Left ventricle myocardium inferior (tissue), 1 donor: Measurements from ENCODE around the gene ZP2. TPM values are rescaled to one million over a fixed set of nuclear protein-coding genes. Genes with fewer than 3 reads are reported as not detected.
"Not testable (repeated sequence)": the region's sequence is repeated elsewhere in the genome, so short reads cannot be mapped to it uniquely, and the experiment has no call there.

ENCODE experiments used
- DNase-seq: peaks from one replicate; pipeline ENCODE4 v3.0.0-alpha.2; 2020
- H3K27ac ChIP-seq: fragments of 200-600 bp; replicated peaks from 2 replicates; pipeline ENCODE4 v1.8.0; 2021
- H3K27me3 ChIP-seq: fragments of 200-600 bp; 2 replicates; pipeline ENCODE4 v1.8.0; 2021; ENCODE audit warnings: low read depth
- H3K36me3 ChIP-seq: fragments of 200-600 bp; 2 replicates; pipeline ENCODE4 v1.8.0; 2021
- H3K4me1 ChIP-seq: fragments of 200-600 bp; 2 replicates; pipeline ENCODE4 v1.8.0; 2021
- H3K4me3 ChIP-seq: fragments of 200-600 bp; 2 replicates; pipeline ENCODE4 v1.8.0; 2021; ENCODE audit warnings: mild to moderate bottlenecking, moderate library complexity
- H3K9me3 ChIP-seq: fragments of 200-600 bp; replicated peaks from 2 replicates; pipeline ENCODE4 v1.8.0; 2021
- intact Hi-C: fragments of 100-400 bp; cut with micrococcal nuclease; formaldehyde crosslinking; loops from one replicate; pipeline ENCODE4 v1.11.0; 2022
- total RNA-seq: library from RNA; stranded (reverse); fragmentation: NEBNext Ultra II Directional; extraction: Animal tissue kit (Norgen Biotek cat#: 25700); gene quantifications from one replicate; pipeline ENCODE4 v1.2.1, GENCODE V29; 2021
- TF ChIP-seq, protein P1 (sequence below): fragments of 200-600 bp; IDR thresholded peaks from 2 replicates; pipeline ENCODE4 v1.8.0; 2021; ENCODE audit warnings: antibody characterized with exemption, mild to moderate bottlenecking, borderline replicate concordance
- donor health status: DM: no; HTN: yes; CAD: no; lungs with severe emphysema.

The ZP2 gene
- total RNA-seq, 1 donor from 2014 or later: not detected

DNA sequence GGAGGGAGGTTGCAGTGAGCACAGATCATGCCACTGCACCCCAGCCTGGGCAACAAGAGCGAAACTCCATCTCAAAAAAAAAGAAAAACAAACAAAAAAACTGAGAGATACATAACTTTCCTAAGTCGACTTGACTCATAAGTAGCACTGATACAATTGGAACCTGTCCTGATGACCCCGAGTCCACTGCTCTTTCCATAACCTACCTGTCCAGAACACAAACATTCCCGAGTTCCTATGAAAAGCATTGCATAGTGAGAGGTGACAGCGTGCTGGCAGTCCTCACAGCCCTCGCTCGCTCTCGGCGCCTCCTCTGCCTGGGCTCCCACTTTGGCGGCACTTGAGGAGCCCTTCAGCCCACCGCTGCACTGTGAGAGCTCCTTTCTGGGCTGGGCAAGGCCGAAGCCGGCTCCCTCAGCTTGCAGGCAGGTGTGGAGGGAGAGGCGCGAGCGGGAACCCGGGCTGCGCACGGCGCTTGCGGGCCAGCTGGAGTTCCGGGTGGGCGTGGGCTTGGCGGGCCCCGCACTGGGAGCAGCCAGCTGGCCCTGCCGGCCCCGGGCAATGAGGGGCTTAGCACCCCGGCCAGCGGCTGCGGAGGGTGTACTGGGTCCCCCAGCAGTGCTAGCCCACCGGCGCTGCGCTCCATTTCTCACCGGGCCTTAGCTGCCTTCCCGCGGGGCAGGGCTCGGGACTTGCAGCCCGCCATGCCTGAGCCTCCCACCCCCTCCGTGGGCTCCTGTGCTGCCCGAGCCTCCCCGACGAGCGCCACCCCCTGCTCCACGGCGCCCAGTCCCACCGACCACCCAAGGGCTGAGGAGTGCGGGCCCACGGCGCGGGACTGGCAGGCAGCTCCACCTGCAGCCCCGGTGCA lies 59.0 kb downstream of the ZP2 start:
- H3K4me3 ChIP-seq, intact Hi-C loops: not testable (repeated sequence)

DNA sequence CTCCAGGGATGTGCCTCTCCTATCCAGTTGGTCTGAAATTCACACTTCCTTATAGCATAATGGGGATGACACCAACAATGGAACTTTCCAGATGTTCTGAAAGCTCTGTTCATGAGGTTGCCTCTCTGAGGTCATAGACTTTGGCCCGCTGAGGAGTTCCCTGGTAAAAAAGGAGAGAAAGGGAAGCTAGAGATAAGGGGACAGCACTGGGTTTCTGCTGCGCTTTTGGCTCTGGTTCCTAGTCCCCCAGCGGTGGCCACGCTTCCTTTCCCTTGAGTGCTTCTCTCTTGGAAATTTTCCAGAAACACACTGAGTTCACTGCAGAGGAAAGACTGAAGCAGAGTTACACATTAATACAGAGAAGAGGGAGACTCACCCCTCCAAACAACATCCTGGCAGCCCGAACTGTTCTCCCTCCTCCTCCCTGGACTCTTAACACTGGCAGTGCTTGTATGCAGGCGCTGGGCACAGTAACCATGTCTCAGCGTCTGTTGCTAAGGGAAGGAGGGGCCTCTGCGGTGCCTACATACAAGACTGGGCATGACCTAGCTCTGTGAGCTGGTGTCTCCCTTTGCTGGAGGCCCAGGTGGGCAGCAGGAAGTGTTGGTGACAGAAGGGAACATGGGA lies 60.9 kb downstream of the ZP2 start, which contains the start of gene DNAH3:
Gene DNAH3, minus strand, starts transcription at position 472 of the 627 bp plus-strand sequence. CDS start 527 bp downstream, outside the sequence.
- H3K27me3 ChIP-seq: no peaks in the 10 kb centered on the region
- intact Hi-C loops: no loop called here
- no peak within 1 kb of the TSS for H3K27ac ChIP-seq
- no peak within 1 kb of the TSS for H3K4me3 ChIP-seq
- no peaks in the 10 kb centered on the region for H3K36me3 ChIP-seq
- no peak for DNase-seq
- H3K9me3 ChIP-seq: no peaks in the 10 kb centered on the region
- TF ChIP-seq, protein P1, sequence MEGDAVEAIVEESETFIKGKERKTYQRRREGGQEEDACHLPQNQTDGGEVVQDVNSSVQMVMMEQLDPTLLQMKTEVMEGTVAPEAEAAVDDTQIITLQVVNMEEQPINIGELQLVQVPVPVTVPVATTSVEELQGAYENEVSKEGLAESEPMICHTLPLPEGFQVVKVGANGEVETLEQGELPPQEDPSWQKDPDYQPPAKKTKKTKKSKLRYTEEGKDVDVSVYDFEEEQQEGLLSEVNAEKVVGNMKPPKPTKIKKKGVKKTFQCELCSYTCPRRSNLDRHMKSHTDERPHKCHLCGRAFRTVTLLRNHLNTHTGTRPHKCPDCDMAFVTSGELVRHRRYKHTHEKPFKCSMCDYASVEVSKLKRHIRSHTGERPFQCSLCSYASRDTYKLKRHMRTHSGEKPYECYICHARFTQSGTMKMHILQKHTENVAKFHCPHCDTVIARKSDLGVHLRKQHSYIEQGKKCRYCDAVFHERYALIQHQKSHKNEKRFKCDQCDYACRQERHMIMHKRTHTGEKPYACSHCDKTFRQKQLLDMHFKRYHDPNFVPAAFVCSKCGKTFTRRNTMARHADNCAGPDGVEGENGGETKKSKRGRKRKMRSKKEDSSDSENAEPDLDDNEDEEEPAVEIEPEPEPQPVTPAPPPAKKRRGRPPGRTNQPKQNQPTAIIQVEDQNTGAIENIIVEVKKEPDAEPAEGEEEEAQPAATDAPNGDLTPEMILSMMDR: no peak
- H3K4me1 ChIP-seq: peaks cover 10% of the 10 kb centered on the region

More for the DNA sequence above, 59.0 kb downstream of the ZP2 start:
- H3K4me1 ChIP-seq: peaks cover 16% of the 10 kb centered on the region
- H3K27ac ChIP-seq, DNase-seq, H3K9me3 ChIP-seq, H3K27me3 ChIP-seq, H3K36me3 ChIP-seq: not testable (repeated sequence)

Other genes starting within 250 kb of the ZP2 start
- 1.8 TPM for gene DNAH3, start 60.7 kb downstream of the ZP2 start, total RNA-seq
- gene LDAF1, start 52.9 kb downstream of the ZP2 start, total RNA-seq: 133 TPM
- not detected for gene ANKS4B, start 22.1 kb upstream of the ZP2 start, total RNA-seq
- gene CRYM, start 66.7 kb upstream of the ZP2 start, total RNA-seq: 147 TPM